ENCODE data around the gene PKP3.

- TF ChIP-seq, protein P1, sequence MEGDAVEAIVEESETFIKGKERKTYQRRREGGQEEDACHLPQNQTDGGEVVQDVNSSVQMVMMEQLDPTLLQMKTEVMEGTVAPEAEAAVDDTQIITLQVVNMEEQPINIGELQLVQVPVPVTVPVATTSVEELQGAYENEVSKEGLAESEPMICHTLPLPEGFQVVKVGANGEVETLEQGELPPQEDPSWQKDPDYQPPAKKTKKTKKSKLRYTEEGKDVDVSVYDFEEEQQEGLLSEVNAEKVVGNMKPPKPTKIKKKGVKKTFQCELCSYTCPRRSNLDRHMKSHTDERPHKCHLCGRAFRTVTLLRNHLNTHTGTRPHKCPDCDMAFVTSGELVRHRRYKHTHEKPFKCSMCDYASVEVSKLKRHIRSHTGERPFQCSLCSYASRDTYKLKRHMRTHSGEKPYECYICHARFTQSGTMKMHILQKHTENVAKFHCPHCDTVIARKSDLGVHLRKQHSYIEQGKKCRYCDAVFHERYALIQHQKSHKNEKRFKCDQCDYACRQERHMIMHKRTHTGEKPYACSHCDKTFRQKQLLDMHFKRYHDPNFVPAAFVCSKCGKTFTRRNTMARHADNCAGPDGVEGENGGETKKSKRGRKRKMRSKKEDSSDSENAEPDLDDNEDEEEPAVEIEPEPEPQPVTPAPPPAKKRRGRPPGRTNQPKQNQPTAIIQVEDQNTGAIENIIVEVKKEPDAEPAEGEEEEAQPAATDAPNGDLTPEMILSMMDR (IDR thresholded peaks at IDR 0.05 in 8 of 11, conservative IDR thresholded peaks at IDR 0.05 in 3 of 11) = no peak
- no peak for TF ChIP-seq POLR2AphosphoS5 (IDR thresholded peaks at IDR 0.05)
Observed at GRCh38 chr11:429391-429790, 35.4 kb downstream of the PKP3 start.

Data from spleen (tissue), 7 donors.